ENCODE data around the gene DLEC1. TPM values are rescaled to one million over a fixed set of nuclear protein-coding genes. Genes with fewer than 3 reads are reported as not detected.
A peak's percentile ranks its signal among the peaks of the same experiment; 100 is the strongest.

DLEC1 gene
- total and polyA plus RNA-seq, 9 of the 15 experiments (the other 6 are each of a cell fraction or from before 2014, with no cell fraction given): 0.07 to 0.08 TPM; not detected in 7

DNA sequence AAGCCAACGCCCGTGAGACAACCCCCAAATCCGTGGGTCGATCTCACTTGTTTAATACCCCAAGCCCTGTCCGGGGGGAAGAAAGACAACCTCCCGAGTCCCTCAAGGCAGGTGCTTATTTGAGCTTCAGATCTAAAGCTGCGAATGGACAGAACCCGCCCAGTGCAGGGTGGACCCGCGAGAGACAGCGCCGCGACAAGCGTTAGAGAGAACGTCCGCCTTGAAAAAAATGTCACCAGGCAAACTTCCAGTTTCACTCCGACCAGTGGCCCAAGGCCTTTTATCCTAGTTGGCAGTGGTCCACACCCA, 125.6 kb downstream of the DLEC1 start (continued):
- TF ChIP-seq FOXK1 (CRISPR knock-in tag; IDR thresholded peaks at IDR 0.05; ENCODE audit: borderline replicate concordance) (no peak), POLR2A (conservative IDR thresholded peaks at IDR 0.05) (peak; percentile 70), ZNF184 (CRISPR knock-in tag; IDR thresholded peaks at IDR 0.05) (no peak), MTF1 (CRISPR knock-in tag; IDR thresholded peaks at IDR 0.05; ENCODE audit: borderline replicate concordance) (no peak), JUNB (CRISPR knock-in tag; conservative IDR thresholded peaks at IDR 0.05) (no peak), LEF1 (IDR thresholded peaks at IDR 0.05) (no peak; the same call in 1 of the 2 replicates), SMARCA5 (IDR thresholded peaks at IDR 0.05) (no peak), RFX7 (CRISPR knock-in tag; IDR thresholded peaks at IDR 0.05) (no peak), RBM17 (IDR thresholded peaks at IDR 0.05; ENCODE audit: borderline replicate concordance, low read depth, low read length) (no peak), ZNF354B (CRISPR knock-in tag; IDR thresholded peaks at IDR 0.05) (no peak), ARID1B (IDR thresholded peaks at IDR 0.05) (peak; percentile 20; the same call in 1 of the 2 replicates), ZFP36 (IDR thresholded peaks at IDR 0.05; ENCODE audit: low read depth, low read length, partially characterized antibody) (no peak), BRCA1 (IDR thresholded peaks at IDR 0.05) (no peak), BRCA1 (CRISPR knock-in tag; IDR thresholded peaks at IDR 0.05) (no peak), SOX6 (IDR thresholded peaks at IDR 0.05) (no peak), HOXB6 (CRISPR knock-in tag; IDR thresholded peaks at IDR 0.05; ENCODE audit: borderline replicate concordance) (no peak), ZNF146 (CRISPR knock-in tag; IDR thresholded peaks at IDR 0.05; ENCODE audit: unreplicated experiment) (no peak), GABPB2 (CRISPR knock-in tag; conservative IDR thresholded peaks at IDR 0.05) (no peak), TCF3 (CRISPR knock-in tag; IDR thresholded peaks at IDR 0.05) (no peak), KDM2B (CRISPR knock-in tag; IDR thresholded peaks at IDR 0.05) (peak; percentile 35; the same call in 1 of the 2 replicates), KLF10 (CRISPR knock-in tag; IDR thresholded peaks at IDR 0.05) (no peak), ZNF668 (CRISPR knock-in tag; IDR thresholded peaks at IDR 0.05) (0 out of 2 replicates have a peak, but pooled peaks have one; percentile 8), CBFA2T3 (IDR thresholded peaks at IDR 0.05) (no peak), ZNF586 (CRISPR knock-in tag; conservative IDR thresholded peaks at IDR 0.05) (no peak), ZNF561 (CRISPR knock-in tag; conservative IDR thresholded peaks at IDR 0.05) (no peak), U2AF1 (optimal IDR thresholded peaks at IDR 0.05; ENCODE audit: low read depth, low read length) (no peak)
- TF ChIP-seq, protein P1, sequence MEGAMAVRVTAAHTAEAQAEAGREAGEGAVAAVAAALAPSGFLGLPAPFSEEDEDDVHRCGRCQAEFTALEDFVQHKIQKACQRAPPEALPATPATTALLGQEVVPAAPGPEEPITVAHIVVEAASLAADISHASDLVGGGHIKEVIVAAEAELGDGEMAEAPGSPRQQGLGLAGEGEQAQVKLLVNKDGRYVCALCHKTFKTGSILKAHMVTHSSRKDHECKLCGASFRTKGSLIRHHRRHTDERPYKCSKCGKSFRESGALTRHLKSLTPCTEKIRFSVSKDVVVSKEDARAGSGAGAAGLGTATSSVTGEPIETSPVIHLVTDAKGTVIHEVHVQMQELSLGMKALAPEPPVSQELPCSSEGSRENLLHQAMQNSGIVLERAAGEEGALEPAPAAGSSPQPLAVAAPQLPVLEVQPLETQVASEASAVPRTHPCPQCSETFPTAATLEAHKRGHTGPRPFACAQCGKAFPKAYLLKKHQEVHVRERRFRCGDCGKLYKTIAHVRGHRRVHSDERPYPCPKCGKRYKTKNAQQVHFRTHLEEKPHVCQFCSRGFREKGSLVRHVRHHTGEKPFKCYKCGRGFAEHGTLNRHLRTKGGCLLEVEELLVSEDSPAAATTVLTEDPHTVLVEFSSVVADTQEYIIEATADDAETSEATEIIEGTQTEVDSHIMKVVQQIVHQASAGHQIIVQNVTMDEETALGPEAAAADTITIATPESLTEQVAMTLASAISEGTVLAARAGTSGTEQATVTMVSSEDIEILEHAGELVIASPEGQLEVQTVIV (CRISPR knock-in tag; IDR thresholded peaks at IDR 0.05; ENCODE audit: borderline replicate concordance): no peak
- TF ChIP-seq, protein P2, sequence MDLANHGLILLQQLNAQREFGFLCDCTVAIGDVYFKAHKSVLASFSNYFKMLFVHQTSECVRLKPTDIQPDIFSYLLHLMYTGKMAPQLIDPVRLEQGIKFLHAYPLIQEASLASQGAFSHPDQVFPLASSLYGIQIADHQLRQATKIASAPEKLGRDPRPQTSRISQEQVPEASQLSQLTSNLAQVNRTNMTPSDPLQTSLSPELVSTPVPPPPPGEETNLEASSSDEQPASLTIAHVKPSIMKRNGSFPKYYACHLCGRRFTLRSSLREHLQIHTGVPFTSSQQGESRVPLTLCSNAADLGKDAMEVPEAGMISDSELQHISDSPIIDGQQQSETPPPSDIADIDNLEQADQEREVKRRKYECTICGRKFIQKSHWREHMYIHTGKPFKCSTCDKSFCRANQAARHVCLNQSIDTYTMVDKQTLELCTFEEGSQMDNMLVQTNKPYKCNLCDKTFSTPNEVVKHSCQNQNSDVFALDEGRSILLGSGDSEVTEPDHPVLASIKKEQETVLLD (IDR thresholded peaks at IDR 0.05): no peak
- TF ChIP-seq, protein P3, sequence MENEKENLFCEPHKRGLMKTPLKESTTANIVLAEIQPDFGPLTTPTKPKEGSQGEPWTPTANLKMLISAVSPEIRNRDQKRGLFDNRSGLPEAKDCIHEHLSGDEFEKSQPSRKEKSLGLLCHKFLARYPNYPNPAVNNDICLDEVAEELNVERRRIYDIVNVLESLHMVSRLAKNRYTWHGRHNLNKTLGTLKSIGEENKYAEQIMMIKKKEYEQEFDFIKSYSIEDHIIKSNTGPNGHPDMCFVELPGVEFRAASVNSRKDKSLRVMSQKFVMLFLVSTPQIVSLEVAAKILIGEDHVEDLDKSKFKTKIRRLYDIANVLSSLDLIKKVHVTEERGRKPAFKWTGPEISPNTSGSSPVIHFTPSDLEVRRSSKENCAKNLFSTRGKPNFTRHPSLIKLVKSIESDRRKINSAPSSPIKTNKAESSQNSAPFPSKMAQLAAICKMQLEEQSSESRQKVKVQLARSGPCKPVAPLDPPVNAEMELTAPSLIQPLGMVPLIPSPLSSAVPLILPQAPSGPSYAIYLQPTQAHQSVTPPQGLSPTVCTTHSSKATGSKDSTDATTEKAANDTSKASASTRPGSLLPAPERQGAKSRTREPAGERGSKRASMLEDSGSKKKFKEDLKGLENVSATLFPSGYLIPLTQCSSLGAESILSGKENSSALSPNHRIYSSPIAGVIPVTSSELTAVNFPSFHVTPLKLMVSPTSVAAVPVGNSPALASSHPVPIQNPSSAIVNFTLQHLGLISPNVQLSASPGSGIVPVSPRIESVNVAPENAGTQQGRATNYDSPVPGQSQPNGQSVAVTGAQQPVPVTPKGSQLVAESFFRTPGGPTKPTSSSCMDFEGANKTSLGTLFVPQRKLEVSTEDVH (IDR thresholded peaks at IDR 0.05; ENCODE audit: low read depth, partially characterized antibody): no peak
